Measurements from ENCODE around the gene FPGS.

DNA sequence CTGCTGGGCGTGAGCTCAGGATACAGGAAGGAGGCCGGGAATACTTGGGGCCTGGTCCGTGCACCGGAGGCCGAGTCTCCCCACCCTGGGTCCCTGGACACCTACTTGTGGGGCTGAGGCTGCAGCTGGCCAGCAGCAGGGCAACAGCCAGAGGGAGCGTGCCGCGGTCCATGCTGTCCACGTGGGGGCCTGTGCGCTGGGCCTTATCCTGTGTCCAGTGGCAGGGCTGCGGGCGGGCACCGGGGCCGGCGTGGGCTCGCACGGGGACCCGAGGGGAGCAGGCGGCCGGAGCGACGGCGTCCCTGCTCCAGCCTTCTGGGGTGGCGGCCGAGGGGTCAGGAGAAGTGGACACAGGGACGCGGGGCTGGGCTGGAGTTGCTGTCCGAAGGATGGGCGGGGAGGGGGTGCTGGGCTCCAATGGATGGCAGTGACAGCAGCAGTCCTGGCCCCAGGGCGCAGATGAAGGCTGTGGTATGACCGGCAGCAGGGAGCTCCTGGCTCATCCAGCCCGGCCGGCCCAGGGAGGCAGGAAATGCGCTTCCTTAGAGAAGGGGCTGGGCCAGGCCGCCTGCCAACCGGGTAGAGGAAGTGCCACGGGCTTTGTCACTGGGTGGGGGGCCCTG, 51.6 kb downstream of the FPGS start, which contains the start of gene ENG:
- TF ChIP-seq POLR2A (IDR thresholded peaks at IDR 0.05) = peak in 1 of 2 donors; percentile 26
- TF ChIP-seq, protein P1, sequence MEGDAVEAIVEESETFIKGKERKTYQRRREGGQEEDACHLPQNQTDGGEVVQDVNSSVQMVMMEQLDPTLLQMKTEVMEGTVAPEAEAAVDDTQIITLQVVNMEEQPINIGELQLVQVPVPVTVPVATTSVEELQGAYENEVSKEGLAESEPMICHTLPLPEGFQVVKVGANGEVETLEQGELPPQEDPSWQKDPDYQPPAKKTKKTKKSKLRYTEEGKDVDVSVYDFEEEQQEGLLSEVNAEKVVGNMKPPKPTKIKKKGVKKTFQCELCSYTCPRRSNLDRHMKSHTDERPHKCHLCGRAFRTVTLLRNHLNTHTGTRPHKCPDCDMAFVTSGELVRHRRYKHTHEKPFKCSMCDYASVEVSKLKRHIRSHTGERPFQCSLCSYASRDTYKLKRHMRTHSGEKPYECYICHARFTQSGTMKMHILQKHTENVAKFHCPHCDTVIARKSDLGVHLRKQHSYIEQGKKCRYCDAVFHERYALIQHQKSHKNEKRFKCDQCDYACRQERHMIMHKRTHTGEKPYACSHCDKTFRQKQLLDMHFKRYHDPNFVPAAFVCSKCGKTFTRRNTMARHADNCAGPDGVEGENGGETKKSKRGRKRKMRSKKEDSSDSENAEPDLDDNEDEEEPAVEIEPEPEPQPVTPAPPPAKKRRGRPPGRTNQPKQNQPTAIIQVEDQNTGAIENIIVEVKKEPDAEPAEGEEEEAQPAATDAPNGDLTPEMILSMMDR (IDR thresholded peaks at IDR 0.05) = no peak
